SJSA1 (cell line): ENCODE results near the gene HTT. TPM values are rescaled to one million over a fixed set of nuclear protein-coding genes. Genes with fewer than 3 reads are reported as not detected.

Experiments used
- DNase-seq, 2 experiments: peaks; one replicate each; pipeline ENCODE4 v3.0.0-alpha.2; 2015 to 2020; ENCODE audit warnings: low spot score in 2 of 2, low read depth in 1 of 2
- H3K27ac ChIP-seq: fragments of 250-450 bp; sonication (Bioruptor Pico); 2 replicates; pipeline ENCODE4 v1.5.1; 2020; ENCODE audit warnings: mild to moderate bottlenecking, moderate library complexity
- H3K27me3 ChIP-seq: fragments of 250-450 bp; sonication (Bioruptor Pico); replicated peaks from 2 replicates; pipeline ENCODE4 v1.5.1; 2020; ENCODE audit warnings: mild to moderate bottlenecking, moderate library complexity
- H3K36me3 ChIP-seq: fragments of 250-450 bp; sonication (Bioruptor Pico); 2 replicates; pipeline ENCODE4 v1.5.1; 2020; ENCODE audit warnings: mild to moderate bottlenecking
- H3K4me1 ChIP-seq: fragments of 250-450 bp; sonication (Bioruptor Pico); replicated peaks from 2 replicates; pipeline ENCODE4 v1.6.1; 2021; ENCODE audit warnings: mild to moderate bottlenecking
- H3K4me3 ChIP-seq: fragments of 250-450 bp; sonication (Bioruptor Pico); 2 replicates; pipeline ENCODE4 v1.5.1; 2020; ENCODE audit warnings: mild to moderate bottlenecking
- H3K9me3 ChIP-seq: fragments of 250-450 bp; sonication (Bioruptor Pico); replicated peaks from 2 replicates; pipeline ENCODE4 v1.5.1; 2020; ENCODE audit warnings: mild to moderate bottlenecking
- total RNA-seq: library from RNA; depleted of rRNA; stranded (reverse); fragments of >200 nt; shearing (Covaris generic); gene quantifications from 2 replicates; pipeline ENCODE4 v1.2.3, GENCODE V29; 2014

The HTT gene
- total RNA-seq, 1 experiment from 2014 or later, result 12.6 TPM

GRCh38 chr4:3060946-3061345, 13.5 kb upstream of the HTT start:
- DNase-seq, result no peak
- Histone ChIP-seq H3K27me3 (no peaks in the 10 kb centered on the region), H3K4me3 (no peak overlapping the region), H3K4me1 (no peaks in the 10 kb centered on the region), H3K27ac (no peak overlapping the region), H3K9me3 (no peaks in the 10 kb centered on the region), H3K36me3 (no peaks in the 10 kb centered on the region)

- H3K9me3 ChIP-seq, result no peaks in the 10 kb centered on the region
- no peaks in the 10 kb centered on the region for H3K36me3 ChIP-seq
- H3K27ac ChIP-seq, result no peak overlapping the region
- no peak for DNase-seq
- H3K4me3 ChIP-seq, result no peak overlapping the region
- no peaks in the 10 kb centered on the region for H3K4me1 ChIP-seq
- no peaks in the 10 kb centered on the region for H3K27me3 ChIP-seq
Observed at GRCh38 chr4:3062471-3062870, 12.0 kb upstream of the HTT start.

- H3K36me3 ChIP-seq, result no peaks in the 10 kb centered on the region
- no peaks in the 10 kb centered on the region for H3K27me3 ChIP-seq
- no peak overlapping the region for H3K4me3 ChIP-seq
- no peak overlapping the region for H3K27ac ChIP-seq
- H3K4me1 ChIP-seq, result no peaks in the 10 kb centered on the region
- no peaks in the 10 kb centered on the region for H3K9me3 ChIP-seq
- no peak for DNase-seq
Observed at GRCh38 chr4:3065551-3065950, 8.9 kb upstream of the HTT start.

- DNase-seq, result no peak
- Histone ChIP-seq H3K9me3 (no peaks in the 10 kb centered on the region), H3K4me1 (no peaks in the 10 kb centered on the region)
Observed at GRCh38 chr4:3066836-3067400, 7.6 kb upstream of the HTT start.

GRCh38 chr4:3067473-3068001, 6.9 kb upstream of the HTT start:
- Histone ChIP-seq H3K4me3 (no peak overlapping the region), H3K9me3 (no peaks in the 10 kb centered on the region), H3K36me3 (no peaks in the 10 kb centered on the region), H3K4me1 (no peaks in the 10 kb centered on the region), H3K27me3 (no peaks in the 10 kb centered on the region), H3K27ac (no peak overlapping the region)
- DNase-seq, result no peak

More at GRCh38 chr4:3066836-3067400, 7.6 kb upstream of the HTT start:
- Histone ChIP-seq H3K36me3 (no peaks in the 10 kb centered on the region), H3K27me3 (no peaks in the 10 kb centered on the region), H3K27ac (no peak overlapping the region), H3K4me3 (no peak overlapping the region)

- H3K27ac ChIP-seq, result no peak overlapping the region
- H3K9me3 ChIP-seq, result no peaks in the 10 kb centered on the region
- peaks cover 5% of the 10 kb centered on the region; the same call in 1 of the 2 replicates for H3K36me3 ChIP-seq
- no peak for DNase-seq
- H3K4me3 ChIP-seq, result no peak overlapping the region
- no peaks in the 10 kb centered on the region for H3K27me3 ChIP-seq
- peaks cover 4% of the 10 kb centered on the region for H3K4me1 ChIP-seq
Observed at GRCh38 chr4:3069661-3070199, 4.8 kb upstream of the HTT start.

GRCh38 chr4:3070709-3071500, 3.6 kb upstream of the HTT start:
- no peak overlapping the region for H3K27ac ChIP-seq
- no peak overlapping the region for H3K4me3 ChIP-seq
- peaks cover 5% of the 10 kb centered on the region; the same call in 1 of the 2 replicates for H3K36me3 ChIP-seq
- no peak for DNase-seq
- peaks cover 6% of the 10 kb centered on the region for H3K4me1 ChIP-seq
- no peaks in the 10 kb centered on the region for H3K9me3 ChIP-seq
- no peaks in the 10 kb centered on the region for H3K27me3 ChIP-seq

- no peak for DNase-seq
- no peaks in the 10 kb centered on the region for H3K27me3 ChIP-seq
- no peaks in the 10 kb centered on the region for H3K9me3 ChIP-seq
- no peak overlapping the region for H3K4me3 ChIP-seq
- H3K36me3 ChIP-seq, result peaks cover 5% of the 10 kb centered on the region; the same call in 1 of the 2 replicates
- peaks cover 8% of the 10 kb centered on the region for H3K4me1 ChIP-seq
- no peak overlapping the region for H3K27ac ChIP-seq
Observed at GRCh38 chr4:3071811-3072210, 2.7 kb upstream of the HTT start.

GRCh38 chr4:3073158-3074077, 1.1 kb upstream of the HTT start:
- Histone ChIP-seq H3K27ac (no peak overlapping the region), H3K27me3 (no peaks in the 10 kb centered on the region)
- peak in 1 of 2 experiments; percentile 6 for DNase-seq

GRCh38 chr4:3074846-3075651, 568 bp downstream of the HTT start:
- H3K36me3 ChIP-seq, result peaks cover 5% of the 10 kb centered on the region; the same call in 1 of the 2 replicates
- peak; percentile 58 to 70 for DNase-seq
- H3K27me3 ChIP-seq, result no peaks in the 10 kb centered on the region
- H3K4me1 ChIP-seq, result peaks cover 8% of the 10 kb centered on the region
- H3K9me3 ChIP-seq, result no peaks in the 10 kb centered on the region
- H3K4me3 ChIP-seq, result peak overlapping the region; percentile 87
- H3K27ac ChIP-seq, result peak overlapping the region; percentile 74

More at GRCh38 chr4:3073158-3074077, 1.1 kb upstream of the HTT start:
- Histone ChIP-seq H3K4me3 (peak overlapping the region; percentile 37), H3K9me3 (no peaks in the 10 kb centered on the region), H3K36me3 (peaks cover 5% of the 10 kb centered on the region; the same call in 1 of the 2 replicates), H3K4me1 (peaks cover 8% of the 10 kb centered on the region)

- no peaks in the 10 kb centered on the region for H3K9me3 ChIP-seq
Observed at GRCh38 chr4:3075652-3075981, 1.1 kb downstream of the HTT start.

GRCh38 chr4:3077796-3078195, 3.3 kb downstream of the HTT start:
- DNase-seq, result no peak
- Histone ChIP-seq H3K27me3 (no peaks in the 10 kb centered on the region), H3K4me1 (peaks cover 8% of the 10 kb centered on the region), H3K36me3 (peaks cover 5% of the 10 kb centered on the region; the same call in 1 of the 2 replicates), H3K9me3 (no peaks in the 10 kb centered on the region), H3K27ac (no peak overlapping the region), H3K4me3 (no peak overlapping the region)

More at GRCh38 chr4:3075652-3075981, 1.1 kb downstream of the HTT start:
- H3K36me3 ChIP-seq, result peaks cover 5% of the 10 kb centered on the region; the same call in 1 of the 2 replicates
- H3K27me3 ChIP-seq, result no peaks in the 10 kb centered on the region
- no peak overlapping the region for H3K27ac ChIP-seq
- H3K4me3 ChIP-seq, result peak overlapping the region; percentile 87
- DNase-seq, result no peak
- peaks cover 8% of the 10 kb centered on the region for H3K4me1 ChIP-seq
